IMR-90 (cell line): Measurements from ENCODE around the gene PHF21A. TPM values are rescaled to one million over a fixed set of nuclear protein-coding genes. Genes with fewer than 3 reads are reported as not detected.
"Not testable (repeated sequence)": the region's sequence is repeated elsewhere in the genome, so short reads cannot be mapped to it uniquely, and the experiment has no call there.

Source experiments
- ATAC-seq: fragments of 200-7000 bp; cut with Tn5 transposase; 2 replicates; pipeline ENCODE4 v1.9.1; 2020; ENCODE audit warnings: low read depth, mild to moderate bottlenecking, moderate library complexity
- BruUV-seq: library from RNA; stranded (reverse); fragments of 400-500 nt; replicated peaks from 2 replicates; lab custom pipeline; 2021; lab: Mats Ljungman, UMichigan
- CTCF ChIA-PET: fragments of 300-600 bp; formaldehyde crosslinking; extraction: SDS; loops from one replicate; lab custom pipeline; 2021; ENCODE audit warnings: antibody characterized with exemption; lab: Yijun Ruan, JAX
- POLR2A ChIA-PET: fragments of 300-600 bp; sonication (Branson Sonifier 250); formaldehyde crosslinking; loops from one replicate; lab custom pipeline; 2022; ENCODE audit warnings: antibody characterized with exemption; ENCODE audit not compliant: unreplicated experiment; lab: Charles Lee
- DNase-seq: peaks from one replicate; pipeline ENCODE4 v3.0.0; 2013
- H2AFZ ChIP-seq: replicated peaks from 2 replicates; pipeline ENCODE3; 2013; ENCODE audit warnings: low read length, mild to moderate bottlenecking; ENCODE audit not compliant: poor library complexity
- H2AK5ac ChIP-seq: 2 replicates; pipeline ENCODE4 v1.6.1; 2013; ENCODE audit warnings: low read depth, low read length, inconsistent platforms
- H2AK9ac ChIP-seq: replicated peaks from 2 replicates; pipeline ENCODE3; 2013; ENCODE audit warnings: mild to moderate bottlenecking, low read depth, low read length, moderate library complexity; ENCODE audit not compliant: poor library complexity
- H2BK120ac ChIP-seq: 2 replicates; pipeline ENCODE4 v1.6.1; 2013; ENCODE audit warnings: low read depth, low read length, inconsistent platforms
- H2BK15ac ChIP-seq: 3 replicates; pipeline ENCODE4 v1.6.1; 2013; ENCODE audit warnings: low read depth, low read length, inconsistent platforms
- H2BK20ac ChIP-seq: 2 replicates; pipeline ENCODE4 v1.6.1; 2013; ENCODE audit warnings: low read depth, mild to moderate bottlenecking, inconsistent platforms, low read length, moderate library complexity
- H2BK5ac ChIP-seq: 2 replicates; pipeline ENCODE4 v1.6.1; 2013; ENCODE audit warnings: mild to moderate bottlenecking, low read depth, low read length, inconsistent platforms; ENCODE audit not compliant: poor library complexity, severe bottlenecking
- H3K14ac ChIP-seq: replicated peaks from 2 replicates; pipeline ENCODE4 v1.6.1; 2013; ENCODE audit warnings: low read depth, low read length, inconsistent platforms
- H3K18ac ChIP-seq: 2 replicates; pipeline ENCODE4 v1.6.1; 2013; ENCODE audit warnings: low read depth, low read length, control low read depth
- H3K23ac ChIP-seq: 2 replicates; pipeline ENCODE4 v1.6.1; 2013; ENCODE audit warnings: low read depth, low read length, inconsistent platforms
- H3K27ac ChIP-seq: 2 replicates; pipeline ENCODE4 v1.5.1; 2013; ENCODE audit warnings: mild to moderate bottlenecking, control low read depth, low read length; ENCODE audit not compliant: insufficient read depth
- H3K27me3 ChIP-seq: 2 replicates; pipeline ENCODE4 v1.6.1; 2013; ENCODE audit warnings: low read length; ENCODE audit not compliant: control insufficient read depth, insufficient read depth
- H3K36me3 ChIP-seq: 2 replicates; pipeline ENCODE4 v1.6.1; 2013; ENCODE audit warnings: low read length, mixed read lengths; ENCODE audit not compliant: control insufficient read depth, insufficient read depth
- H3K4ac ChIP-seq: 2 replicates; pipeline ENCODE4 v1.6.1; 2013; ENCODE audit warnings: low read depth, low read length, inconsistent platforms
- H3K4me1 ChIP-seq: 2 replicates; pipeline ENCODE4 v1.6.1; 2013; ENCODE audit warnings: low read length, mixed read lengths; ENCODE audit not compliant: control insufficient read depth, insufficient read depth
- H3K4me2 ChIP-seq: 2 replicates; pipeline ENCODE4 v1.6.1; 2013; ENCODE audit warnings: low read depth, mild to moderate bottlenecking, control low read depth, low read length, moderate library complexity
- H3K4me3 ChIP-seq: 2 replicates; pipeline ENCODE4 v1.5.1; 2013; ENCODE audit warnings: low read depth, mild to moderate bottlenecking, control low read depth, low read length, moderate library complexity; ENCODE audit not compliant: insufficient read depth
- H3K56ac ChIP-seq: 2 replicates; pipeline ENCODE4 v1.6.1; 2013; ENCODE audit warnings: low read length, inconsistent platforms; ENCODE audit not compliant: insufficient read depth; ENCODE audit errors: extremely low read depth
- H3K79me1 ChIP-seq, 2 experiments: 2 replicates each; pipeline ENCODE4 v1.6.1; 2013; ENCODE audit warnings: low read length in 2 of 2, inconsistent platforms in 1 of 2, low read depth in 1 of 2
- H3K9ac ChIP-seq: 2 replicates; pipeline ENCODE4 v1.6.1; 2013; ENCODE audit warnings: low read depth, low read length, control low read depth
- H3K9me1 ChIP-seq: 2 replicates; pipeline ENCODE4 v1.6.1; 2013; ENCODE audit warnings: low read length, inconsistent platforms; ENCODE audit not compliant: insufficient read depth
- H3K9me3 ChIP-seq: 2 replicates; pipeline ENCODE4 v1.6.1; 2013; ENCODE audit warnings: low read length; ENCODE audit not compliant: control insufficient read depth, insufficient read depth
- H4K20me1 ChIP-seq: 2 replicates; pipeline ENCODE4 v1.6.1; 2013; ENCODE audit warnings: low read length, inconsistent platforms; ENCODE audit not compliant: insufficient read depth
- H4K5ac ChIP-seq: 2 replicates; pipeline ENCODE4 v1.6.1; 2013; ENCODE audit warnings: mild to moderate bottlenecking, low read depth, low read length, control low read depth
- H4K8ac ChIP-seq, 2 experiments: 2 replicates each; pipeline ENCODE4 v1.6.1; 2013; ENCODE audit warnings: low read depth in 2 of 2, low read length in 2 of 2, control low read depth in 1 of 2, inconsistent platforms in 1 of 2
- H4K91ac ChIP-seq: 2 replicates; pipeline ENCODE4 v1.6.1; 2013; ENCODE audit warnings: low read depth, low read length, inconsistent platforms; ENCODE audit not compliant: insufficient read depth
- POLR2A ChIP-seq: IDR thresholded peaks from 2 replicates; pipeline ENCODE4 v1.6.1; 2012; ENCODE audit warnings: mild to moderate bottlenecking, low read depth, low read length
- WGBS, 2 experiments: methylation state at CpG; one replicate each; pipeline versions ENCODE4 v1.1.5 to v1.1.7; 2013; ENCODE audit warnings: missing lambda C conversion rate in 2 of 2; ENCODE audit not compliant: insufficient read length in 1 of 2; ENCODE audit errors: extremely low coverage in 2 of 2; 5-methylcytosine and 5-hydroxymethylcytosine counted together
- dilution Hi-C: fragments of 300-500 bp; cut with HindIII; formaldehyde crosslinking; loops from one replicate; pipeline ENCODE4 v1.14.3; 2018; ENCODE audit warnings: low sequenced_read_pairs; ENCODE audit not compliant: unreplicated experiment
- in situ Hi-C: fragments of 300-500 bp; cut with MboI; formaldehyde crosslinking; loops from 3 replicates; pipeline ENCODE4 v1.14.3; 2019; ENCODE audit warnings: low sequenced_read_pairs, inconsistent platforms, mixed read lengths
- intact Hi-C: fragments of 100-400 bp; cut with micrococcal nuclease; formaldehyde crosslinking; loops from 2 replicates; pipeline ENCODE4 v1.10.0; 2022
- polyA plus RNA-seq, 3 experiments: library from polyadenylated mRNA; depleted of rRNA; stranded (reverse); fragments of >200 nt; gene quantifications; 2 replicates each; pipeline ENCODE4 v1.2.3, GENCODE V29; 2012; ENCODE audit warnings: low replicate concordance in 1 of 3
- total RNA-seq: library from RNA; depleted of rRNA; stranded (reverse); fragments of >200 nt; gene quantifications from 2 replicates; pipeline ENCODE4 v1.2.3, GENCODE V29; 2012

Gene PHF21A
- total and polyA plus RNA-seq, 2 of the 4 experiments (the other 2 are of a cell fraction) = 9.0 to 20.6 TPM

DNA sequence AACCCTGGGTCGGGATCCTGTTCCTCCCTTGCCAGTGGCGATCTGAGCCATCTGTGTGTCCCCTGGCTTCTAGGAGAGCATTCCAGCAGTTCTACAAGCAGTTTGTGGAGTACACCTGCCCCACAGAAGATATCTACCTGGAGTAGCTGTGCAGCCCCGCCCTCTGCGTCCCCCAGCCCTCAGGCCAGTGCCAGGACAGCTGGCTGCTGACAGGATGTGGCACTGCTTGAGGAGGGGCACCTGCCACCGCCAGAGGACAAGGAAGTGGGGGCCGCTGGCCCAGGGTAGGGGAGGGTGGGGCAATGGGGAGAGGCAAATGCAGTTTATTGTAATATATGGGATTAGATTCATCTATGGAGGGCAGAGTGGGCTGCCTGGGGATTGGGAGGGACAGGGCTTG lies 215.7 kb downstream of the PHF21A start:
- POLR2A ChIA-PET, H3K4ac ChIP-seq, DNase-seq, H3K18ac ChIP-seq, H2BK15ac ChIP-seq, H4K91ac ChIP-seq, dilution Hi-C loops, H3K9me3 ChIP-seq, intact Hi-C loops, in situ Hi-C loops, H2AK5ac ChIP-seq, H3K23ac ChIP-seq, H2BK120ac ChIP-seq, H3K56ac ChIP-seq, H3K4me3 ChIP-seq, ATAC-seq, H4K8ac ChIP-seq, H3K9ac ChIP-seq, H3K4me1 ChIP-seq, H2BK20ac ChIP-seq, H2AFZ ChIP-seq, H4K5ac ChIP-seq, H3K9me1 ChIP-seq, H2AK9ac ChIP-seq, H3K27me3 ChIP-seq, H3K79me1 ChIP-seq, BruUV-seq, H3K14ac ChIP-seq, H2BK5ac ChIP-seq, H3K4me2 ChIP-seq, CTCF ChIA-PET, H3K27ac ChIP-seq: not testable (repeated sequence)
- peaks cover 22% of the 10 kb centered on the region for H3K36me3 ChIP-seq
- TF ChIP-seq POLR2A = 0 out of 2 replicates have a peak, but pooled peaks have one; percentile 18
- WGBS, 2 experiments = 88% methylated on average over 2 of the region's 6 CpGs; no CpG with 5 or more reads in 1 of the 2 experiments
- H4K20me1 ChIP-seq = peaks cover 10% of the 10 kb centered on the region; the same call in 1 of the 2 replicates
